Bronchial epithelial cell (primary cell): ENCODE results near the gene DYNC2I2. TPM values are rescaled to one million over a fixed set of nuclear protein-coding genes. Genes with fewer than 3 reads are reported as not detected.

Source experiments
- DNase-seq: peaks from one replicate; pipeline ENCODE4 v3.0.0-alpha.2; 2010; ENCODE audit warnings: low read depth
- FAIRE-seq: peaks from 2 replicates; lab custom pipeline; 2011; peaks lifted over from hg19 to GRCh38; lab: Jason Lieb, UNC
- H3K27me3 ChIP-seq: 2 replicates; pipeline ENCODE4 v1.5.1; 2011; ENCODE audit warnings: low read length; ENCODE audit not compliant: control insufficient read depth, insufficient read depth
- H3K36me3 ChIP-seq: 2 replicates; pipeline ENCODE4 v1.5.1; 2011; ENCODE audit warnings: low read length; ENCODE audit not compliant: control insufficient read depth, insufficient read depth
- H3K4me3 ChIP-seq: 2 replicates; pipeline ENCODE4 v1.5.1; 2011; ENCODE audit warnings: mild to moderate bottlenecking, low read depth, low read length, control low read depth
- total RNA-seq: library from RNA; depleted of rRNA; stranded (reverse); fragments of >200 nt; gene quantifications from 2 replicates; pipeline ENCODE4 v1.2.1, GENCODE V29; 2014
- TF ChIP-seq, protein P1 (sequence below): IDR thresholded peaks from 2 replicates; pipeline ENCODE4 v1.5.1; 2011; ENCODE audit warnings: mild to moderate bottlenecking, moderate library complexity, low read length, control low read depth, inconsistent platforms; ENCODE audit not compliant: insufficient read depth, severe bottlenecking

The DYNC2I2 gene
- total RNA-seq, 1 donor from 2014 or later: 27.4 TPM

DNA sequence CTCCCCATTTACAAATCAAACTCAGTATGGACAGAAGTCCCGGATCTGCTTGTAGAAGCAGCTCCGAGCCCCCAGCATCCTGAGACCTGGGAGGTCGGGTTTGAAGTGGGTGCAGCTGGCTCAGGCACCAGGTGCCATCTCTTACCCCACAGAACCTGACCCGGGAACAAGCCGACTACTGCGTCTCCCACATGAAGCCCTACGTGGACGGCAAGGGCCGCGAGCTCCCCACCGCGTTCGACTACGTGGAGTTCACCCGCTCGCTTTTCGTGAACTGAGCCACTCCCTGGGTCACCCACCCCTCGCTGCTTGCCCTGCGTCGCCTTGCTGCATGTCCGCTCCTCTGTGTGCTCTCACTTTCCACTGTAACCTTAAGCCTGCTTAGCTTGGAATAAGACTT, 23.6 kb downstream of the DYNC2I2 start:
- no peak for DNase-seq
- TF ChIP-seq, protein P1, sequence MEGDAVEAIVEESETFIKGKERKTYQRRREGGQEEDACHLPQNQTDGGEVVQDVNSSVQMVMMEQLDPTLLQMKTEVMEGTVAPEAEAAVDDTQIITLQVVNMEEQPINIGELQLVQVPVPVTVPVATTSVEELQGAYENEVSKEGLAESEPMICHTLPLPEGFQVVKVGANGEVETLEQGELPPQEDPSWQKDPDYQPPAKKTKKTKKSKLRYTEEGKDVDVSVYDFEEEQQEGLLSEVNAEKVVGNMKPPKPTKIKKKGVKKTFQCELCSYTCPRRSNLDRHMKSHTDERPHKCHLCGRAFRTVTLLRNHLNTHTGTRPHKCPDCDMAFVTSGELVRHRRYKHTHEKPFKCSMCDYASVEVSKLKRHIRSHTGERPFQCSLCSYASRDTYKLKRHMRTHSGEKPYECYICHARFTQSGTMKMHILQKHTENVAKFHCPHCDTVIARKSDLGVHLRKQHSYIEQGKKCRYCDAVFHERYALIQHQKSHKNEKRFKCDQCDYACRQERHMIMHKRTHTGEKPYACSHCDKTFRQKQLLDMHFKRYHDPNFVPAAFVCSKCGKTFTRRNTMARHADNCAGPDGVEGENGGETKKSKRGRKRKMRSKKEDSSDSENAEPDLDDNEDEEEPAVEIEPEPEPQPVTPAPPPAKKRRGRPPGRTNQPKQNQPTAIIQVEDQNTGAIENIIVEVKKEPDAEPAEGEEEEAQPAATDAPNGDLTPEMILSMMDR: no peak
- no peak overlapping the region for H3K4me3 ChIP-seq
- H3K27me3 ChIP-seq: no peaks in the 10 kb centered on the region
- FAIRE-seq: no peak
- H3K36me3 ChIP-seq: peaks cover 43% of the 10 kb centered on the region

DNA sequence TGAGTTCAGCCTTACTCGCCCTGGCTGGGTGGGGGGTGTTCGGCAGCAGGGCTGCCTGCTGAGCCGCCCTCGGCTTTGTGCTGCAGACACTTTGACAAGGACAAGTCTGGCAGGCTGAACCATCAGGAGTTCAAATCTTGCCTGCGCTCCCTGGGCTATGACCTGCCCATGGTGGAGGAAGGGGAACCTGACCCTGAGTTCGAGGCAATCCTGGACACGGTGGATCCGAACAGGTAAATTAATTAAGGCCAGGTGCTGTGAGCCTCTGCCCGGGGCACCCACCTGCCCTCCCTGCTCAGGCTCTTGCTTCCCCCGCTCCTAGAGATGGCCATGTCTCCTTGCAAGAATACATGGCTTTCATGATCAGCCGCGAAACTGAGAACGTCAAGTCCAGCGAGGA, 24.2 kb downstream of the DYNC2I2 start:
- TF ChIP-seq, protein P1: no peak
- Histone ChIP-seq H3K36me3 (peaks cover 49% of the 10 kb centered on the region), H3K27me3 (no peaks in the 10 kb centered on the region), H3K4me3 (no peak overlapping the region)
- DNase-seq: no peak
- no peak for FAIRE-seq

DNA sequence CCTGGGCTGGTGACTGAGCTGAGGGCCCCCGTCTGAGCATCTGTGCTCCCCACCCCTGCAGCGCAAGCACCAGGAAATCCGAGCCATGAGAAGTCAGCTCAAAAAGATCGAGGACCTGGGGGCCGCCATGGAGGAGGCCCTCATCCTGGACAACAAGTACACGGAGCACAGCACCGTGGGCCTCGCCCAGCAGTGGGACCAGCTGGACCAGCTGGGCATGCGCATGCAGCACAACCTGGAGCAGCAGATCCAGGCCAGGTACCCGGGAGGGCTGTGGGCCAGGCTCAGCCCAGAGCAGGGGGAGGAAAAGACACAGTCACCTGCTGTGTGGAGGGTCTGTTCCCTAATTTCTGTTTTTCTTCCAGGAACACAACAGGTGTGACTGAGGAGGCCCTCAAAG, 24.6 kb downstream of the DYNC2I2 start:
- no peaks in the 10 kb centered on the region for H3K27me3 ChIP-seq
- H3K4me3 ChIP-seq: no peak overlapping the region
- DNase-seq (no peak), FAIRE-seq (no peak)
- TF ChIP-seq, protein P1: no peak
- peaks cover 52% of the 10 kb centered on the region for H3K36me3 ChIP-seq

DNA sequence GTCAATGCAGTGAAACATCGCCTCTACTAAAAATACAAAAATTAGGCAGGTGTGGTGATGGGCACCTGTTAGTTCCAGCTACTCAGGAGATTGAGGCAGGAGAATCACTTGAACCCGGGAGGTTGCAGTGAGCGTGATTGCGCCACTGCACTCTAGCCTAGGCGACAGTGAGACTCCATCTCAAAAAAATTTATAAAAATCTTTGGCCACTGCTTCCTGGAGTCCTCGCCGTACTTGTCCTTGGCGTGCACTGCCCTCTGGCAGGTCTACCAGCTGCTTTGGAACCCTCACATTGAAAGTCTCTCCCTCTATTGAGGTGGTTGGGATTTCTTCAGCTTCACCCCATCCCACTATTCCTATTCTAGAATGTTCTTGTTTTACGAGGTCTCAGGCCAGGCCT, 25.0 kb downstream of the DYNC2I2 start:
- no peak for DNase-seq
- Histone ChIP-seq H3K36me3 (peaks cover 53% of the 10 kb centered on the region), H3K4me3 (no peak overlapping the region), H3K27me3 (no peaks in the 10 kb centered on the region)
- no peak for FAIRE-seq
- TF ChIP-seq, protein P1: no peak

DNA sequence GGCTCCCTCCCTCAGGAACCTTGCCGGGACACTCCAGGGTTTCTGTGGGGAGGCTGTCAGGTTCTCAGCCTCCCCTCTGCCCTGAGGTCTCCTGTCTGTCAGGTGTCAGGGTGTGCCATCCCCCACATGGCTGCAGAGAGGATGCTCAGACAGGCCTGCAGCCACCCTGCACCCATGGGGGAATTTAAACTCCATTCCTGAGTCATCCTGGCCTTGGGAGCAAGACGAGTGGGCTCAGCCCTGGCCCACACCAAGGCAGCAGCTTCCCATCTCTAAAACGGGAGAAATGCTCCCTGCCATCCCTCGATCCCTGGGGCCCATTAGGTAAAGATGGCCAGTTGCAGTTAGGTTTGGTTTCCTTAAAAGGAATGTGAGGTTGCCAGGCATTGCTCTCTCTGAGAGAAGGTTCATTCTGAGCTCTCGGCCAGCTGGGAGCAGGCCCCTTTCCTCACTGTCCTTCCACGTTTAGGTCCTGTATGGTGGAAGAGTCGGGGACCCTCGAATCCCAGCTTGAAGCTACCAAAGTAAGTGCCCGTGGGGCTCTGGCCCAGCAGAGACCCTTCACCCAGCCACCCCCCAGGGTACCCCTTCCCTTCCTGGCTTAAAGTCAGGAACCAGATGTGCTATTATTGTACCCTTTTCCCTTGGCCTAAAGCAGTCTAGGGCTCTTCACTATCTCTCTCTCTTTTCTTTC, 26.6 kb downstream of the DYNC2I2 start:
- Histone ChIP-seq H3K27me3 (no peaks in the 10 kb centered on the region), H3K36me3 (peaks cover 68% of the 10 kb centered on the region), H3K4me3 (no peak overlapping the region)
- FAIRE-seq: no peak
- DNase-seq: no peak
- TF ChIP-seq, protein P1: no peak

DNA sequence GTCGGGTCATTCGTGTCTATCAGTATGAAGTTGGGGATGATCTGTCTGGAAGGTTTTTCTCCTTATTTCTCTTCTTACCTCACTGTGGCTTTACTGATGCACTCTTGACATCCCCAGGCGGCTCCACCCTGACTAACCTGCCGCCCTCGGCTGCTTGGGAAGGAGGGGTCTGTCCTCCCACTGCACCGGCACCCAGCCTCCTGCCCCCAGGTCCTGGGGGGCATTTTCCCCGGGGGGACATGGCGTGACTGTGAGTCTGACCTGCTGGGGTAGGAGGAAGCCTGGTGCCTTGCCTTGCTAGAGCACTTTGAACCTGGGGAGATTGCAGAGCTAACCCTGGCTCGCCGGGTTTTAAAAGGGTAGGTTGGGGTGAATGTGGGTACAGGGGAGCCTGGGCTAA, 27.5 kb downstream of the DYNC2I2 start:
- TF ChIP-seq, protein P1: no peak
- Histone ChIP-seq H3K36me3 (peaks cover 75% of the 10 kb centered on the region), H3K4me3 (no peak overlapping the region), H3K27me3 (no peaks in the 10 kb centered on the region)
- no peak for DNase-seq
- FAIRE-seq: no peak
